SW480 (cell line): Measurements from ENCODE around the gene PRKAG1.
A peak's percentile ranks its signal among the peaks of the same experiment; 100 is the strongest.

Source experiments
- DNase-seq: peaks from one replicate; pipeline ENCODE4 v3.0.0-alpha.2; 2016; ENCODE audit warnings: low spot score

Gene PRKAG1

DNA sequence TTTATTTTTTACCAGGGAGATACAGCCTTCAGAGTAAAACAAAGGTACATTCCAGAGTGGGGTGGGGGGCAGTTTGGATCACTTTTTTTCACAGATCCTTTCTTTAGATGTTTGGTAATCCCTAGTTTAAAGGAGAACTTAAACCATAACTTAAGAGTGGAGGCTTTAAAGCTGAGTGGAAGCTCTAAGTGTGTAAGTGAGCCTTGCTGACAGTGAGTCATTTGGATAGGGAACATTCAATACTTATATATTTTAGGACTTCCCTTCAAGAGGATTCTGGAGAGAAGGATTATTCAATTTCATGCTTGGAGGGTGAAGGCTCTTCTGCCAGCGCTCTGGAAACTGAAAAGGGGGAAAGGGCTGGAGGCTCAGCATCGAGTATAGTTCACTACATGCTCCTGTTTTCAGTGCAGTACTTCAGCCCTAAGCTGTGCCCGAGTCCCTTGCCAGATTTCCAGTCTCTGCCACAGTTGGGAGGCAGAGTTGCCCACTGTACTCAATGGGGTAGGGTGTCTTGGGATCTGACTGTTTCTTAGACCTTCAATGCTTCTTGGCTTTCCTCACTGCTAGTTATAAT lies 8.4 kb downstream of the PRKAG1 start:
- no peak for DNase-seq

DNA sequence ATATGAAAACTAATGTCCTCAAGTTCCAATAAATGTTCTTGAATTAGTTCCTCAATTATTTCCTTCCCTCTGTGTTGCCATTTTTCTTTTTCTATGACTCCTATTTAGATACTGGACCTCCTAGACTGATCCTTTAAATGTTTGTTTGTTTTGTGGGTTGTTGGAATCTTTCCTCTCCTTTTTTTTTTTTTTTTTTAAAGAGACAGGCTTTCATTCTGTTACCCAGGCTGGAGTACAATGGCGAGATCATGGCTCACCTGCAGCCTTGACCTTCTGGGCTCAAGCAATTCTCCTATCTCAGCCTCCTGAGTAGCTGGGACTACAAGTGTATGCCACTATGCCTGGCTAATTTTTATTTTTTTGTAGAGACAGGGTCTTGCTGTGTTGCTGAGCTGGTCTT lies 9.6 kb downstream of the PRKAG1 start:
- DNase-seq: peak; percentile 59

DNA sequence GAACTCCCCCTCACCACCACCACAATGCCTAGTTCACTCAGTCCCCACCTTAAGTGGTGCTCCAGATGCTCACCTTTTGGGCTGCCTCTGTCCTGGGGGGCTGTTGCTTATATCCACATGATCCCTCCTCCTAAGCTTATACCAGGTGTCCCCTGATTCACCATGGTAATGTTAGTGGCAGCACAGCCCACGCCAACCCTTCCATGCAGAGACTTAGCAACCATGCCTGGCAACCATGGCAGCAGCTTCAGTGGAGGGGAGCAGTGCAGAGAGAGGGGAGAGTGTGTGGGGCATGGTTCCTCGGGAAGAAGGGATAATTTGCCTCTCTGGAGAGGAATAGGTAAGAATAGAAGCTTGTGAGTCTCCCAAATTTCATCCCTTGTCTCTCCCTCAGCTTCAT lies 18.2 kb downstream of the PRKAG1 start:
- DNase-seq: no peak

DNA sequence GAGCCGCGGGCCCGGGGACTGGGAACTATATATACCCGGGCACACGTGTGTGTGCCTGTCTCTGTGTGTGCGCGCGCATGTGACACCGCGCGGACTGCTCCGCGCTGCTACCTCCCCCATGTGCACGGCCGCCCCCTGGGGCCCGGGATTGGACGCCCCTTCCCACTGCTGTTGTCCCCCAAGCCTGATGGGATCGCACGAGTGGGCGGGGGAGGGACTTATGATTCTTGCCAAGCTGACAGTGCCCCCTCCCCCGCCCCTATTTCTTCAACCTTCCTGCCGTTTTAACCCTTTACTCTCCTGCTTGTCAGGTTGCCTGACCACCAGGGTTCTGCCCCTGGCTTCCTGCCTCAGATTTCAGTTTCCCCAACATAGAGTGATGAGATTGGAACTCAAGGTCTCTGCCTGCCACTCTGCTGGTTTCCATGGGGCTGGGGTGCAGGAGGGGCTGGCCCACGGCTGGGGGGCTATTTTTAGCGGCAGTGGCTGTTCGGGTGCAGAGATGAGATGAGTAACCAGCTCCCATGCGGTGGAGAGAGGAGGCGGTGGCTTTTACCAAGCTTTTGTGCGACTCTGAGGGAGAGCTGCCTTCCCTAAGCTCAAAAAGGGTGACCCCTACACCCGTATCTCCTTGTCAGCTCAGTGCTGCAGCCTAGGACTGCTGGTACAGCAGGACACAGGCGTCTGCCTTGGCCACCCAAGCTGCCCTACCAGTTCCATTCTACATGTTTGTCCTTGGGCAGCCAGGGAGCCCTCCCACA lies 19.0 kb downstream of the PRKAG1 start, which contains the start of gene DDN:
TSS of gene DDN (minus strand) at position 5 of the 761 bp plus-strand sequence. CDS start 88 bp downstream, outside the sequence.
- DNase-seq: peak; percentile 65

DNA sequence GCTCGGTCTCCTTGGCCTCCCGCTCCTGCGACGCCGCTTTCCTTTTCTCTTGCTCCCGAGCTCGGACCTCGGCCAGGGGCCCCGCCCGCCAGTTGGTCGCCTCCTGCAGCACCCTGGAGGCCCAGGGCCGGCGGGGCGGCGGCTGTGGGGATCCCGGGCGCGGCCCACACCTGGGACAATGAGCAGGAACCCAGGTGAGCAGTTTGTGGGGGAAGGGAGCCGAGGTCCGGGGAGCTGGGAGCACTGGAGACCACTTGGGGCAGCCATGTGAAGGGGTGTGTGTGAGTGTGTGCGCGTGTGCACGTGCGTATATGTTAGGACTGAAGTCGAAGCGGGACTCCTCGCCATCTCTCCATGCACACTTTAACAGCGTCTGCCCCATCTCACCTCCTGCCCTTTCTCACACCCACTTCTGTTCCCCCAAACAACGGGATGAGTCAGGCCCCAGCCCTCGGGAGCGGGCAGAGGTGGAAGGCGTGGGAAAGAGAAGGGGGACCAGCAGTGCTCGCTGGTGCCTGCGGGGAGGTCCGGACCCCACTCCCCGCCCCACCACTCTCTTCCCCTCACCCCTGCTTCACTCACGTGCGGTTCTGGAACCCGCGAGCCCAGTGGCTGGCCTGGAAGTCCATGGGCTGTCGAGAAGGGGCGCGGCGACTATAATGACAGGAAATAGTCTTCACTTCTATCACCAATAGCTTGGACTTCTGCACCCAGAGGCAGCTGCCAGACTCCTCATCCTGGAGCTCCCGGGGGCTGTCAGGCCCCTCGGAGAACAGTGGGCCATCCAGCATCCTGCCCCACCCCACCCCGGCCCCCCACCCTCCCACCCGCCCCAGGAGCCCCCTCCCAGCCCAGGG lies 19.9 kb downstream of the PRKAG1 start:
- DNase-seq: peak; percentile 67

DNA sequence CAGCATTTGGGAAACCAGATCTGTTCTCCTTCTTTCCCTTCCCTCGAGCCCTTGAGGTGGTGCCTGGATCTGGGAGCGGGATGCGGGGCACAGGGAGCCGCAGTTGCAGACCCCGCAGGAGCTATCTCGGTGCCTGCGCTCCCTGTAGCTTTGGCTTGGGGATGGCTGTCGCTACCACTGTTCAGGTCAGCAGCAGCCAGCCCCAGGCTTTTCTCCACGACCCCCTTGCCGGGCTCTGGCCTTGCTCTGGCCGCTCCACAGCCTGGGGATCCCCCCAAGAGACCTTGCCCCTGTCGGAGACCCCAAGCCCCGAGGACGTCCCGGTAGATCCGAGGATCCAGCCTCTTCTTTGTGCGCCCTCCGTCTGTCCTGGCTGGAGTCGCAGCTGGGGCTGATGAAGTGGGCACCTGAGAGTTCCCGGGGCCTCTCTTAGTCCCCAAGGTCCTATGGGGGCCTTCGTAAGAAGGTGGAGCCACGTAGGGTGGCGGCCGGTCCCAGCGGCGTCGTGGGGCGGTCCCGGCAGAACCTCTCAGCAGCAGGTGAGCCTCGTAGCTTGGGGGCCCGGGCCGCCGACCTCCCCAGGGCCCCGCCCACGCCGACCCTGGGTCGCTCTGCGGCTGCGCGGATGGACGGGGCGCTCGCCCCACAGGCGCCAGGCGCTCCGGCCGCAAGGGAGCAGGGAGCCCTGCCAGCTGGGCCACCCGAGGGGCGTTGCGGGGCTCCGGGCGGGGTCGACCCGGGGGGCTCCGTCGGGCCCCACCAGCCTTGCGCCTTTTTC lies 20.7 kb downstream of the PRKAG1 start:
- DNase-seq: no peak

DNA sequence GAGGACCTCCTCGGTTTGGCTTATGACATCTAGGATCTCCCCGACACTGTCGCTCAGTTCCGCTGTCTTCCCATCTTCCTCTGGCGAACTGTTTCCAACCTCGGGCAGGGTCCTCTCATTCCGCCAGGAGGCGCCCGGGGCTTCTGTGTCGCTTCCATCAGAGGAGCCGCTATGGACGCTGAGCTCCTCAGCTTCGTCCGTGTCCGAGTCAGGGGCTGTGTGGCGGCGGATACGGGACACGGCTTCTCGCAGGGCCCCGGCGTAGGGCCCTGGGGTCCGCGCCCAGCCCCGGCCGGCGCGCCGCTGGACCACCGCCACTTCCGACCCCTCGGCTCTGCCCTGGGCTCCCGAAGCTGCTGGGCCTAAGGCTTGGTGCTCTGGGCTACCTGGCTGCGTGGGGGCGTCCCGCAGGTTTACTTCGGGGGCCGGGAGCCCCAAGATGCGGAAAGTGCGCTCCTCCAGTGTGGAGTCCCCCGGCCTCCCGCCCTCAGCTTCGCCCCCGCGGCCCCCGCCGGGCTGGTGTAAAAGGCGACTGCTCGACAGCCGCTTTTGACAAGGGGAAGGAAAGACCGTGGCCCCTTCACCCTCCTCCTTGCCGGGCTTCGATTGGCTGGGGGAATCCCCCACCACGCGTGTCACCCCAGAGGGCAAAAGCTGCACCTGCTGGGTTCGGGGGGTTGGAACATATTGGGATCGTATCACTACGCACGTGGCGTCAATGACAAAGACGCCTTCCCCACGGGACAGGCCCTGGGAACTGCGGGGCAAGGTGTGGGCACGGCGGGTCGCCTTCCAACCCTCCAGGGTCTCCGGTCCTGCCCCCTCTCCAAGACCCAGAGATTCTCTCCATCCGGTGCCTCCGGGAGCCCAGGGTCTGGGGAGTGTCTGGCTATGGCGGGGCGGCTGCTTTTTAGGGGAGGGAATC lies 21.5 kb downstream of the PRKAG1 start:
- DNase-seq: no peak

DNA sequence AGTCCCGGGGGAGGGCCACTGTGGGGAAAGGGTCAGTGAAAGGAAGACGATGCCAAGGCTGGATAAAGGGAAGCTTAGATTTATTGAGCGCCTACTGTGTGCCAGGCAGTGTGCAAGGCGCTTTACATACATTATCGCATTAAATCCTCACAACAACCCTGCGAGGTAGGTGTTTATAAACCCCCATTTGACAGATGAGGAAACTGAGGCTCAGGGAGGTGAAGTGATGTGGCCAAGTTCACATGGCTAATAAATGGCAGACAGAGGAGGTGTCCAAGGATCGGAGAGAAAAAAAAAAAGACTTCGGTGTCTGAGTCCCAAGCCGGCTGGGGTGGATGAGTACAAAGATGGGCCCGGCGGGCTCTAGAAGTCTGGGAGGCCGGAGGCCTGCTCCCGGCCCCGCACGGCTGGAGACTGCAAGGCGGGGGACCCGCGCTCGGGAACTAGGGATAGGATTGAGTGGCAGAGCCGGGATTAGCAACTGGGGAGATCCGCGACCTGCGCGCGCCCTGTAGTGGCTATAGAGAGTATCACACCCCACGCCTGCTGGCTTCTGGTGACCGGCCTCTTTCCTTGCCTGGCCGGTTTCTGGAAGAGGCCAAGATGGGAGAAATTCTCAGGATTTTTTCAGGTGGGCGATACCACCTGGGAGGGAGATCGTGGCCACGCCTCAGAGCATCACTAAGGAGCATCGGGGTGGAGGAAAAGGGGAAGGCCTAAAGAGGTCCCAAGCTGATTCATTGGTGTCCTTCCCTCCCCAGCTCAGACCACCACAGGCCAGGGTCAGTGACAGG lies 23.3 kb downstream of the PRKAG1 start:
- peak; percentile 83 for DNase-seq

DNA sequence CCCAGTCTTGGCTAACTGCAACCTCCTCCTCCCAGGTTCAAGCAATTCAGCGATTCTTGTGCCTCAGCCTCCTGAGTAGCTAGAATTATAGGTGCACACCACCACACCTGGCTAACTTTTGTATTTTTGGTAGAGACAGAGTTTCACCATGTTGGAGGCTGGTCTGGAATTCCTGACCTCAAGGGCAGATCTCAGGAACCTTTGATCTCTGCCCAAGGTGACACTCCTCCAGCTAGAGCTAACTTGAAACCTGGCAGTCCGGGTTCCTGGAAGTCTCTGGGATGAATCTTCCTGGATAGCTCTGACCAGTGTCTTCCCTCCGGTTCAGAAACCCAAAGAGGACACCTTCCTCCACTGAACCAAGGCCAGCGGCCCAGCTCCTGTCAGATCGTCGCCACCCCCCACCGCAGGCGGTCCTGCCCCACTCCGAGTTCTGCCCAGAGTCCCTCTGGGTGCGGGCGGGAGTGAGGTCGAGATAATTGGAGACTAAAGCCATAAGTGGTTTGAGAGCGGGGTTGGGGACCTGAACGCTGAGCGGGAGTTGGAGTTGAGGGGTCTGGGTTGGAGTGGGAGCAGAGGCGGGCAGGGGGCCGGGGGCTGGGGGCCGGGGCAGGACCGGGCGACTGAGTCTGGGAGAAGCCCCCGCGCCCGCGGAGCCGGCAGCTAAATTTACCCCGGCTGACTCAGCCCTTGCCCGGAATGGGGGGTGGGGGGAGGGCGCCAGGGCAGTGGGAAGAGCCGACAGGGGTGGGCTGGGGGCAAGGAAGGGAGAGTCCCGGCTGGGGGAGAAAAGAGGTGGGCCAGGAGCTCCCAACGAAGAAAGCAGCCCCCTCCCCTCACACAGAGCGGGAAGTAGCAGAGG lies 24.1 kb downstream of the PRKAG1 start:
- no peak for DNase-seq

DNA sequence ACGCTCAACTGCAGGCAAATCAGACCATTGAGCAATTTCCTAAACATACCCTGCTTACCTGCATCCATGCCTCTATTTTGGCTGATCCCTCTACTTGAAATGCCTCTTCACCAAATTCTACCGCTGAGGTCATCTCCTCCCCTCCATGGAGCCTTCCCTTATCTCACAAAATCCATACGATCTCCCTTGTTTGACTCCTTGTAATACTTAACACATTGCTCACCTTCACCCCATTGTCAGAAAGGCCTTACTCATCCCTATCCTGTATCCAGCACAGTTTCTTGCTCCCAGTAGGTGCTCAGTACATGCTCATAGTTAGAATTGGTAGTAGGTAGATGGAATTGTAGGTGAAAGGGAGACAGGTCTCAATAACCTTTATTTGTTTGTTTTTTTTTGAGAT lies 24.8 kb downstream of the PRKAG1 start:
- DNase-seq: no peak

DNA sequence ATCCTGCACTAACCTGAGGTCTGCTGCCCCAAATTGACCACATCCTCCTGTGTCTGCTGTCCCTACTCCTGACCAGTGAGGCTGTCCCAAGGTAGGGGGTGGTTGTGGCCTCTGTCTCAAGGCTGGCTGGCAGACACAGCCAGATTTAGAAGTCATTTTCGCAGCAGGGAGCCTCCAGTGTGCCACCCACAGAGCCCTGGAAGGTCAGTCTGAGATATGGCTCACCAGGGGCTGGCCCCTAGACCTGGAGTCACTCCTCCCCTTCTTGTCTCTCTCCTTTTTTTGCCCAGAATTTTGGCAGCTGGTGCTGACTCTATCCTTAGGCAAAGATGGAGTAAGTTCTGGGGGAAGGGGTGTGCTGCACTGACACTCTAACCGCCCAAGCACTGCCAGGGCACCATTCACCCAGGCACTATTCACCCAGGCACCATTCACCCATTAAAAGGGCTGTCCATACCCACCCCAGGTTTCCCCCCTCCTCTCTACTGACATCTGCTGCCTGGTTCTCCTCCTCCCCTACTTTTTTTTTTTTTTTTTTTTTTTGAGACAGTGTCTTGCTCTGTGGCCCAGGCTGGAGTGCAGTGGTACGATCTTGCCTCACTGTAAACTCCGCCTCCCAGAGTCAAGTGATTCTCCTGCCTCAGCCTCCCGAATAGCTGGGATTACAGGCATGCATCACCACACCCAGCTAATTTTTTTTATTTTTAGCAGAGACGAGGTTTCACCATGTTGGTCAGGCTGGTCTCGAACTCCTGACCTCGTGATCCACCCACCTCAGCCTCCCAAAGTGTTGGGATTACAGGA lies 27.1 kb downstream of the PRKAG1 start:
- no peak for DNase-seq

DNA sequence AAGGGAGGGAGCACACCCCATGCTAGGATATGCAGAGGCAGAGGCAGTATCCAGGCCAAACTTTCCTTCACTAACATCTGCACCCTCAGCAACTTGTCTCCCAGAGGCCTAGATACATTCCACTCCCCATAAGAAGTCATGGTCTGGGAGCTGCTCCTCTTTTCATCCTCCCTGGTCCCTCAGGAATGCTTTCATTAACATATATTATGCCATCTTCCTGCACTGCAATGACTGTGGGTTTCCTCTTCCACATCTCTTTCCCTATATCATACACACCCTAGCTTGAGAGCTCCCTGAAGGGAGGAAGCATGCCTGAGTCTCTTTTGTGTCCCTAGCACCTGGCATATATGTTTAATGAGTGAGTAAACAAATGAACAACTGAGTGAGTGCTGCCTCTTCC lies 28.0 kb downstream of the PRKAG1 start:
- no peak for DNase-seq

DNA sequence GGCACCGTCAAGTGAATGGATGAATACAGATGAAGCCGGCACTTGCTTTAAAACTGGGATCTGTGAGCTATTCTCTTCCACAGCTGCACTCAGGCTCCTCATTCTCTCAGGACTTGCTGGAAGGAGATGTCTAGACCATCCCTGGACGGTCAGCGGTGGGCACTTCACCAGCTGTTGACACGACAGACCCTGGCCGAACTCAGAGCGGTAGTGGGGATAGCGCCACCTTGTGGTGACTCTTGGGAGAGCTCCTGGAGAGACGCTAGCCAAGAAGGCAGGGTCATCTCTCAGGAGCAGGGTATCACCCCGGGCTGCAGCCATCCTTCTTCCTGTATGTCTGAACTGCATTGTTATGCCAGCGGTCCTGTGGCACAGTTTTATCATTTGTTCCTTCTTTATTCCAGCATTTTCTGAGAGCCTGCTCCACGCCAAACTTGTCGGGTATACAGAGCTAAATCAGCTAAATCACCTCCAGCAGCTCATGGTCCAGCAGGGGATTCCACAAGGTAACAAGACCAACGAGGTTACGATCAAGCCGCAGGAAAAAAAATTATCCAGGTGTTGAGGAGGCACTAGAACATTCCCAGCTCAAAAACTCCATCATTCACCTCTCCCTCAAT lies 30.4 kb downstream of the PRKAG1 start:
- DNase-seq: peak; percentile 42

DNA sequence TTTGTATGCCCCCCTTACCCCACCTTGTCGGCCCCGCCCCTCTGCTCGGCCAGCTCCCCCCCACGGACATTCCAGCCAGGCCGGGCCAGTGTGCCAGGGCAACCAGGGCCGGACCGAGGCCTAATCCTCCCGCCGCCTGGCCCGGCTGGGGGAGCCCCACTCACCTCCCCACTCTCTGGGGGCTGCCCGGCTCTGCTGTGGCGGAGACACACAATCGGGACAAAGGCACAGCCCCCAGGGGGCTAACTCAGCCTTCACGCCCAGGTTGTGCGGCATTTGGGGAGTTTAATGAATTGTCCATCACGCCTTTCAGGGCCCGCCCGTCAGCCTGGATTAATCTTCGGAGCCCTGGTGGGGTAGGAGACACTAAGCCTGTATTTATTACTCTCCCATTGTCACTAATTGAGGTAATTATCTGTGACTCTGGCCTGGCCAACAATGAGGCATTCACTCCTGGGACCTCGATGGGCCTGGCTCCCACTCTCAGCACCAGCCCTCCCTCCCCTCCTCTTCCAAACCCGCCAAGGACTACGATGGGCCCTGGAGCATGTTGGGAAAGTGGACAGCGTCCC lies 31.8 kb downstream of the PRKAG1 start:
- DNase-seq: no peak

DNA sequence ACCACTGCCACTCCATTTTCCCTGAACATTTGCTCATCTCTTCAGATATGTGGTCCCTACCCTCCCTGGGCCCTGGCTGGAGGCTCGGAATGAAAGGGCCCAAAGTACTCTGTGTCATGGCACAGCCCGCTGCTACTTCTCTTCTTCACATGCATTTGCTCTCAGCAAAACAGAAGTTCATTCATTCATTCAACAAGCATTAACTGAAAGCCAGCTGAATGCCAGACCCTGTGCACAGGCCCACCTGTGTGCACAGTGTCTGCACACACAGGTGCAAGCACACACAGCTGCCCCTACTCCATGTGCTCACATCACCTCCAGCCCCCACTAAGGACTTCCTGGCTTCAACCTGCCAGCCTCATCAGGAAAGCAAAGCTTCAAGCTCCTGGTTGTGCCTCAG lies 32.7 kb downstream of the PRKAG1 start:
- no peak for DNase-seq

DNA sequence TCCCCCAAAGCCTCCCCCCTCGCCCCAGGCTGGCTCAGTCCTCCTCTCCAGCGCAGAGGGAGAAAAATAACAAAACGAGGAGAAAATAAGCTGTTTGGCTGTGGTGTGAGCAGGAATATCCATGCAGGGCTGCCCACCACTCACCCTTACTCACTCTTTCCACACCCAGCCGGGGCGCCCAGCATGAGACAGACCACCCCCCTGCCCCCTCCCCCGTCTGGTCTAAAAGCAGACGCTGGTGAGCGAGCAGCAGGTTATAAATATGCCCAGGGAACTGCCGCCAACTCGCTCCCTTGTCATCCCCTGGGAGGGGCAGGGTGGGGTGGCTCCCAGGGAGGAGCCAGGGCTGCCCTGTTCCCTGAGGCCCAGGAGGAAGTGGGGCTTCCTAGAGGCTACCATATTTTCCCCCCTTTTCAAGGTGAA lies 33.1 kb downstream of the PRKAG1 start:
- no peak for DNase-seq

DNA sequence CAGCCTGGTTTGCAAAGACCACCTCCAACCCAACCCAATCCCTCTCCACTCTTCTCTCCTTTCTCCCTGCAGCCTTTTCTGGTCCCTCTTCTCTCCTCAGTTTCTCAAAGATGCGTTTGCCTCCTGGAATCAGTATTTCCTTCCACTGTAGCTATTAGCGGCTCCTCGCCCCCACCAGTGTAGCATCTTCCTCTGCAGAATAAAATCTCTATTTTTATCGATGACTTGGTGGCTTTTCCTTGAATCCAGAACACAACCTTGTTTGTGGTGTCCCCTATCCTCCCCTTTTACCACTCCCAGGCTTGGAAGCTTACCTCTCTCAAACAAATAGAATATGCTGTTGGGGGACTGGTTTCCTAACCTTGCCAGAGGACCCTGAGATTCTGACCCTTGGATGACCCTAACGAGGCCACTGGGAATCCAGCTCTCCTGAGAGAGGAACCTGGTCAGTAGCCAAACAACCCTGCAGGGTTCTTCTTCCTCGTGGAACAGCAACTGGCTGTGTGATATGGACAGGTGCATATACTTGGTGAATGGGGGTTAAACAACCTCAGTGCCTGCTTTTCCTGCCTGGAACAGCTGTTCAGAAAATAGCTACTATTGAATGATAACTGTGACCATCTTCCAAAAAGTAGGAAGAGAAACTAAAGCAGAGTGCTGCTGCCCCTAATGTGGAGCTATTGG lies 36.0 kb downstream of the PRKAG1 start:
- DNase-seq: no peak
